ENCODE results near the gene GP9.
A peak's percentile ranks its signal among the peaks of the same experiment; 100 is the strongest.

GP9 gene

DNA sequence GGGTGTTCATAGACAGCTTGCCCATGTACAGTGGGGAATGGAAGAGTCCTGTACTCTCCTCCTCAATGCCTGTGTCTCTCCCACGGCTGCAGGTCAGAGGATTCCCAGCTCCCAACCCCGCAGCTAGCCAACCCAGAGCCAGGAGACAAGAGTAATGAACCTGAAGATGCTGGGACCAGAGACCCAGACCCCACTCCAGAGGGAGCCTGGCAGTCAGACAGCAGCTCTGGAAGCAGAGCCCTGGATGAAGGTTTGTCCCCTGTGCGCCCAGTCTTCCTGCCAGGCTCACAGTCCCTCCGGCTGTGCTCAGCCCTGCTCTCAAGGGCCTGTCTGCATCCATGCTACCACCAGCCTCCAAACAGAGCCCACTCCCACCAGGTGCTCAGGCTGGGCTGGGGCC lies 30.0 kb upstream of the GP9 start:
- no peak for DNase-seq

DNA sequence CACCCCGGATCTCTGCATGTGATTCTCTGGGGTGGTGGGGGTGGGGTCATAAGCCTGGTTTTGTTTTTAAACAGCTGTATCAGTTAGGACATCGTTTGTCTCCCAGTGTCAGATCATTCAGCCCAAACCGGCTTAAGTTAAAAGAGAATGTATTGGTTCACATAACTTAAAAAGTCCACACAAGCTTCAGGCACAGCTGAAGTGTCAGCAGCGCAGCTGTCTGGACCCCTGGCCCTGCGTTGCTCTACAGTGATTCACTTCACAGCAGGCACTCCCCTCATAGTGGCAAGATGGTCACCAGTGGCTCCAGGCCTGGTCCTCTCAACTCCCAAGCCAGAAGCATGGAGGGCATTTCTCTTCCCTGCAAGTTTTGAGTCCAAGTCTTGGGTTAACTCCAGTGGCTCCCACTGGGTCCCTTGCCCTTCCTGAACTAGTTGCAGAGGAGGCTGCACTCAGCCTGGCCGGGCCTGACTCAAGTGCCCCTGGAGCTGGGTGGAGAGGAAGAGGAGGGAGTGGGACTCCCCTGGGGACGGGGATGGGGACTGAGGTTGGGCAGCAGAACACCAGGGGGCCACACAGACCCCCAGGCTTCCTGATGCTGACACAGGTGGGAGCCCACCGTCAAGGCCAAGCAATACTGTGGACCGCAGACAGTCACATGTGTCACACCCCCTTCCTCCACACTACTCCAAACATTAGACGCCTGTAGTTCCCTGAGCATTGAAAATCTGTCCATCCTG lies 28.9 kb upstream of the GP9 start:
- DNase-seq = no peak

DNA sequence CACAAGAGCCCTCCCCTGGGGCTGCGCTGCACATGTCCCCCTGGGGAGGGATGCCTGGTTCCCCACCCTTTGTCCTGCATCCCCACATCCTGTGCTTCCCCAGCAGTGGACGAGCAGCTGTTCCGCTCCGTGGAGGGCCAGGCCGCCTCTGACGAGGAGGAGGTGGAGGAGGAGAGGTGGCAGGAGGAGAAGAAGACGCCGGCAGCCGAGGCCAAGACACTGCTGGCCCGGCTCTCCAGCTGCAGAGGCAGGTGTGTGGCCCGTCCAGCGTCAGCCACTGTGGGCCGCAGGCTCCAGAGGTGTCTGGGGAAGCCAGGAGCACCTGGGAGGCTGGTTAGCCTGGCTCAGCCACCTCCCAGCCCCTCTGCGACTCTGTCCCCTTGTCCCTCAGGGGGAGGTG lies 27.9 kb upstream of the GP9 start:
- no peak for DNase-seq

DNA sequence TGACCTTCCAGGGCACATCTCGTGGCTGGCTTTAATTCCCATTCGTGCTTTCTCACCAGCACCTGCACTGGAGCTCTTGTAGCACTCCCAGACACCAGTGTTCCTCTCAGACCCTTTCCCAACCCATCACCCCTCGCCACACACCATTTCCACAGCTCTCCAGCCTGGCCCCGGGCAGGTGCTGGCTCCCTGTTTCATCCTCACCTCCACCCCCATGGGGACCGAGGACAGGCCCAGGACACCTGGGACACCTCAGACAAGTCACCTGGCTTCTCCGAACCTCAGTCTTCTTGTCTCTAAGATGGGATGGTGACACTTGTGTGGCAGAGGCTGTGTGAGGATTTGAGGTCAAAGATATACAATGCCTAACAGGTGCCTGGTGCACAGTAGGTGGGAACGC lies 27.4 kb upstream of the GP9 start:
- no peak for DNase-seq

DNA sequence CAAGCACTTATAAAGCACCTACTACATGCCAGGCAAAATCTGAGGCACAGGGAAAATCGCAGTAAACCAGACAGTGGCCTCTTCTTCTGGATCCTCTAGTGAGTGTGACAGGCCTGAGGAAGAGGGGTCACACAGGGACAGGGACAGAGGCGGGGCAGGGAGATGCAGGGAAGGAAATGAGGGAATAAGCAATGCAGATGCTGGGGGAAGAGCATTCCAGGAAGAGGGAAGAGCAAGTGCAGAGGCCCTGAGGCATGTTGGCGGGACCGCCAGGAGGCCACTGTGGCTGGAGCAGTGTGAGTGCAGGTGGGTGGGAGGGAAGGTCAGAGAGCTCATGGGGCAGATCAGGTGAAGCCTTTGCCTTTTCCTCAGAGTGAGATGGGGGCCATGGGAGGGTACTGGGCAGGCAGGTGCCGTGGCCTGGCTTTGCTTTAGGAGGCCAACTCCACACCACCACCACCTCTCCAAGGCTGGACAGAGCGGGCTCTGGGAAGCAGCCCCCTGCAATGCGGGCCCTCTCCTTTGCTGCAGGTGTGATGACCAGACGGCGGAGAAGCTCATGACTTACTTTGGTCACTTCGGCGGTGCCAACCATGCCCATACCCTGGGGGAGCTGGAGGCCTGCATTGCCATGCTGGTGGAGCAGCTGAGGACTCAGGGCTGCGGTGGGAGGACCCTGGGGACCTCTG lies 26.8 kb upstream of the GP9 start:
- DNase-seq = no peak

DNA sequence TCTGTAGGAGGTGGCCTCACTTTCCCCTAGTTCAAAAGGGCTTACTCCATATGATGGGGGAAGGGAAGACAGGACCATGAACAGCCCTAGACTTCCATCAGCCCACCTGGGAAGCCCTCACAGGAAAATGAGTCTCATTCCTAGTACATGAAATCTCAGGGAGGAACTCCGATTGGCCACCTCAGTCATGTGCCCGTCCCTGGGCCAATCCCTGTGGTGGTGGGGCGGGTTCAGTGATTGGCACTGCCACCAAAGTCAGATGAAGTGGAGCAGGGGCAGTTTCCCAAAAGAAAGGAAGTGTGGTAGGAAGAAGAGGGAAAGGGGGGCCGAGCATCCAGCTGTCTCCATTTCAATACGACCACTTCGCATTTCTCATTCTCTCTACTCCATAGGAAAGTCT lies 25.9 kb upstream of the GP9 start:
- no peak for DNase-seq

DNA sequence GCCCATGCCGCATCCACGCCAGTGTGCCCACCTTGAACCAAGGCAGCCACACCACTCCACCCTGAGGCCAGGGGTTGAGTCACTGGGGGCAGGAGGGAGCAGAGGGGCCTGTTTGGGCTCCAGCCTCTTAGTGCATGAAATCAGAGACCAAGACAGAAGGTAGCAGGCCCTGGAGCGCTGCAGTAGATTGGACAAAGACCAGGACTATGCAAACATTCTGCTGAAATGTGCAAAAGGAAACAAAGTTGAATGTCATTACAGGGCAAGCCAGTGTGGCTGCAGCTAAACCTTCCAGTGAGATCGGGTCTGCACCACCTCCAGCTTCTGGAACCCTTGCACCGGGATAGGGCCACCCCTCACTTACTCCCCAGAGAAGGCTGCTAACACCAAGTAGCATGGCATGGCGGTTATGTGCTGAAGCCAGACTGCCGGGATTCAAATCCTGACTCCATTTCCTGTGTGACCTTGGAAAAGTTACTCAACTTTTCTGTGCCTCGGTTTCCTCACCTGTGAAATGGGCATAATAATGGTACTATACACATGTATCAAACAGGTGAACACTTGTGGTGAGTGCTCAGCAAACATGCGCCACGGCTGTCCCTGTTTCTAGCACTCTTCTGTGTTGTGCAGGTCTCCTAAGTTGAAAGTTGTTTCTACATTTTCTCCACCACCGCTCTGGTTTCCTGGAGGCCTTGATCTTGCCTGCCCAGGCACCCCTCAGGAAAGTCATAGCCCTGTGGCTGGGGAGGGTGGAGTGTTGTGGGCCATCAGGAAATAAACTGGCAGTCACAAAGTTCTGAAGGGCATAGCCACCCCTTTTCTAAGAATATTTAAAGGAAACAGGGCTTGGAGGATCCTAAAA lies 25.0 kb upstream of the GP9 start:
- no peak for DNase-seq

DNA sequence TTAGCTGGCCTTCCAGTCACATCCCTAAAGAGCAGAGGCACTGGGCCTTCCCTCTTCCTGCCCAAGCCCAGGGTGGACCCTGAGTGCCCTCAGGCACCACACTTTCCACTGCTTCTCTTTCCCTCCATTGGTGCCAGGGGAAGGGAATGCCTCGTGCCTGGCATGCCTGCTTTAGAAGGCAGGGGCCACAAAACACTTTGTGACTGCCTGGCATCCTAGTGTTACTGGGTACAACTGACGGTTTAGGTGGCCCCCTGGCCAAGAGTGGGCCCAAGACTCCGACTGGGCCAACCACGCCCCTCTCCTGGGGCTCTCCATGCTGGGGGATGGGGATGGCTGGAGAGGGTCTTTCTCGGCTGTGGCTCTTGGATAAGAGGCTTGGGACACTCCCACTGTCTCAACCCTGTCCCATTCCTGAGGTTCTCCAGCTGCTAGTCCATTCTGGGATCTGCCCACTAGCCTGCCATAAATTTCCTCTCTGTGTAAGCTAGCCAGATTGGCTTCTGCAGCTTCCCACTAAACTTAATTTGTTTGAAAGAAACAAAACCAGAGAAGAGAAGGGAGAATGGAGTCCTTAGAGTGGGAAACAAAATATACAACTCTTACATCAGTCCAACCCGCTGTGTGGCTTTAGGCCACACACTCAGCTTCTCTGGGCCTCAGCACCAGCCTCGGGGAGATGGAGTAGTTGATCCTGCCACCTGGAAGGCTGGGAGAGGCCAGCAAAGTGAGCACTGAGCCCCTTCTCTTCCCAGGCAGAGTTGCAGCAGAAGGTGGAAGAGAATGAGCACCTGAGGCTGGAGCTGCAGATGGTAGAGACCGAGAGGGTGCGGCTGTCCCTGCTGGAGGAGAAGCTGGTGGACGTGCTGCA lies 24.1 kb upstream of the GP9 start:
- no peak for DNase-seq

DNA sequence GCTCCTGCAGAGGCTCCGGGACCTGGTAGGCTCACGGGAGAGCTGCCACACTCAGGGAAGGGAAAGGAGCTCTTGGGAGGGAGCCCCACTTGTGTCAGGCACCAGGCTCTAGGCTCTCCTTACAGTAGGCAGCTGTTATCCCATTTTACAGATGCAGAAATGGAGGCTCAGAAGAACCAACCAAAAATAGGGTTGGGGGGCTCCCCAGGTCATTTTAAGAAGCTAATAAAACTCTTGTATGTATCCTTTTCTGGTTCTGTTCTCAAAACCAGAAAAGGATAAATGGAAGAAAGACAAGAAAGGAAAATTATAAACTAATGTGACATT lies 23.5 kb upstream of the GP9 start:
- no peak for DNase-seq

DNA sequence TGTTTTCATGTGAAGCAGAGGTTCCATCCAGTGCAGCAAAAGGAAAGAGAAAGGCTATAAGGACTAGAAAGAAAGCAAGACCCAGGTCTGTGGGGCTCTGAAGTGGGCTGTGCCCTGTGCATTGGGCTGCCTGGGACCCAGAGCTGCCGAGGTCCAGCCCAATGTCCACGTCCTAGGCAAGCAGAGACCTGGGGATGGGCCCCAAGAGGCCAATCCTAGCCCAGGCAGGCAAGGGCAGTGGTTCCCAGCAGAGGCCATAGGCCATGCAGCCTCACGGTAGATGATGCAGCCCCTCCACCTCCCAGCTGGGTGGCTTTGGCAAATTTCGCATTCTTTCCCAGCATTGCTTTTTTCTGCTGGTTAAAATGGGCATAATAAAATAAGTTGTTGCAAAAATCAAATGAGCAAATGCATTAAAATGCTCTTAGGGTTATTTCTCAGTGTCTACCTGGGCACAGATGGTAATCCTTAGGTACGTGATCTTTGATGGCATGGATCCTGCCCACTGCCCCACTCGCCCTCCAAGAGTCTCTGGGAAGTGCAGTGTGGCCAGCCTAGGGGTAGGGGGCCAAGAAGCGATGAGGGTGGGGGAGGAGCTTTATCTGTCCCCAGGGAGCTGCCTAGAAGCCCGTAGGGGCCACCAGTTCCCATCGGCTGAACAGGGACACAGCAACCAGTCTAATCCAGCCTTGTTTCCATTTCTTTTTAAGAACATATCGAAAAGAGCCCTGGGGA lies 22.3 kb upstream of the GP9 start:
- no peak for DNase-seq

DNA sequence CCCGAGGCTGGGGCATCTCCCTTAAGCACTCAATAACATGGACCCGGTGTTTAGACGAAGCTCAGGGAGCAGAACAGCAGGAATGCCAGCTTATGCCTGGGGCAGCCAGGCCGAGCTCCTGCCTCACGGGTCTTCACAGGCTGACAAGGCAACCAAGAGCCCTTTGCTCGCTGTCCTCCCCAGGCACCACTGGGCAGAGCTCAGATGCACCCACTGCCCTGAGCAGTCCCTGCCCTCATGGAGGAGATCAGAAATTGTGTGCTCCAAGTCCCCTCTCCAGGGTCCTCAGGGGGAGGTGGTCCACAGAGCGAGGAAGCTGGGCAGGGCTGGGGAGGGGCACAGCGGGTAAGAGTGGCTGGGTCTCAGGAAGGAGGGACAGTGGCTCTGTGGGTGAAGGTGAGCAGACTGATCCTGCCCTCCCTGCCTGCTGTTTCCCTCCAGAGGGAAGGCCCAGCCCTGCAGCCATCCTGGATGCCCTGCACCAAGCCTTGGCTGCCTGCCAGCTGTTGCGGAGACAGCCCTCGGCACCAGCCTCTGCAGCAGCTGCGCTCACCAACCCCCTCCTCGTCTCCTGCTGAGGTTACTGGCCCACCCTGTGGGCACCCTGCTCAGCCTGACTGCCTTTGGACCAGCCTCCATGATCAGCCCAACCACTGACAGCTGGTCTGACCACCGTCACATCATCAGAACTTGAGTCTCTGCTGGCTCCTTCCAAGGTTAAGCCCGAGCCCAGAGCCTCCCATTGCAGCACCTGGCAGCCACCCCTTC lies 21.1 kb upstream of the GP9 start:
- DNase-seq = no peak

DNA sequence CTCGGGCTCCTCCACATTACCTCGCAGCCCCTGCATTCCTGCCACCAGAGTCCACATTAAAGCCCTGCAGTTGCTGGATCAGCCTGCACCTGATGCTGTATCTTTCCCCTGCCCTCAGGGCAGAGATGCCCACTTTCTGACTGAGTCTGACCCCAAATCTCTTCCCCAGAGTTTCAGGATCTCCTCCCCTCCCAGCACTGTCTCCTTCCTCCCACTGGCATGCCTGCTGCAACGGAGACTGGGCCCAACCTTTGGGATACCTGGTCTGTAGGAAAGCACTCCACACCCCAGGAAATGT lies 20.6 kb upstream of the GP9 start:
- DNase-seq = no peak

DNA sequence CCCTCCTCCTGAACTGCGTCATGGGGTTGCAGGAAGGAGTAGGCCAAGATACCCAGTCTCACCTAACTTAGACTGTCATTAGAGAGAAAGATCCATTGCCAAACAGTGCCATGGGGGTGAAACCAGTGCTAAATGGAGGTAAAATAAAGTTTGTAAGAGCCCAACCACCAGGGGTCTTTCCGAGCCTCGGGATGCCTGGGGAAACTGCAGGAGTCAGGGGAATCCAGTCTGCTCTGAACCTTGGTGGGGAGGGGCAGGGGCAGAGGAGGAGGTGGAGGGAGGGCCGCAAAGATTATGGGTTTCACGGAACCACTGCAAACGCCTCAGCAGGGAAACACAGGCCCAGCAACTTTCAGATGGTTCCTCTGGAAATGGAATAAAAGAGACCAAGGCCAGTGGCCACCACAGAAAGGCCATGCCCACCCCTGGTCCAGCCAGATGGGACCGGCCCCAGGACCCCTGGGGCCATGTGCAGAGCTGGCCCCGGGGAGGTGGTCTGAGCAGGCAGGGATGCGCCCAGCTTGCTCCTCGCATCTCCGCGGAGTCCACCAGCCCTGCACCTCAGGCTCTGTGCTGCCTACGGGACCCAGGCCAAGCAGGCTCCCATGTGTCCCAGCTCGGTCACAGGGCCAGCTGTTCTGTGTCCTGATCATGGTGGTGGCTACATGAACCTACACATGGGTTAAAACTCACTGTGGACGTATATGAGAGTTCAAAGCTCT lies 19.8 kb upstream of the GP9 start:
- no peak for DNase-seq

DNA sequence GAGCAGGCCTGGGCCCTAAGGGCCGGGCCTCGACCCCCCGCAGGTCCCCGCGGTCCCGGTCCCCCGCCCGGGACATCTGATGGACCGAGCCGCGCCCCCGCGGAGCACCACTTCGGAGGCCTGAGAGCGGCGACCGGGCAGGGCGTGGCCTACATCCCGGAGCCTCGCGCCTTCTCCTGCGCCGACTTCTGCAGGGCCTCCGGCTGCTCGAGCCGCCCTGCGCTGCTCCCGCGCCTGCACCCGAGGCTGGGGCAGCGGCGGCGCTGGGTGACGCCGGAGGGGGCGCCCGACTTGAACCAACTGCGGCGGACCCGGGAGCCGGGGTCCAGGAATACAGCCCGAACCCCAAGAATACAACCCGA lies 14.9 kb upstream of the GP9 start:
- DNase-seq = peak; percentile 62

DNA sequence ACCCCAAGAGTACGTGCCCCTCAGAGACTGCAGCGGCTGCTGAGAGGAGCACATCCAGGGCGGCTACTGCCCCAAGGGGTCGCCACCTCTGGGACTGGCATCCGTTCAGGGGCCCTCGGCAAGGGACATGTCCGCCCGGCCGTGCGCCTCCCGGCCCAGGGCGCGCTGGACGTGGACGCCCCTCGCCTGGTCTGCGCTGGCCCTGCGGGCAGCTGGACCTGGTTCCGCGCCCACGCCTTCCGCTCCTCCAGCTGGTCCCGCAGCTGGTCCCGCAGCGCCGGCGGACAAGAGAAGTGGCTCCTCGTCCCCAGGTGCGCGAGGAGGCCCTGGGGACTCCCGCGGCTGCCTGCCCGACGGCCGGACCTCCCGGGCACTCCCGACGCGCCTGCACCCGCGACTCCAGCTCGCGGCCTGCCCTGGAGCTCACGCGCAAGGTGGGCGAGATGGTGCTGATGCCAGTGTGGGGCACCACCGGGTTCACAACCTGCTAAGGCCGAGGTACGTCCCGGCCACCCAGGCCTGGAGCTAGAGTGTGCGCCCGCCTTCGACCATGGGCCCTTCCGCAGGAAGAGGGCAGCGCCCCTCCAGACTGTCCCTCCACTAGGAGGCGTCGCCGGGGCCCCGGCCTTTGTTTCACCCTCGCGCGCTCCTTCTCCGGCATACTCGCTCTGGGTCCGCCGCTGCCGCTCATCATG lies 14.4 kb upstream of the GP9 start:
- no peak for DNase-seq

DNA sequence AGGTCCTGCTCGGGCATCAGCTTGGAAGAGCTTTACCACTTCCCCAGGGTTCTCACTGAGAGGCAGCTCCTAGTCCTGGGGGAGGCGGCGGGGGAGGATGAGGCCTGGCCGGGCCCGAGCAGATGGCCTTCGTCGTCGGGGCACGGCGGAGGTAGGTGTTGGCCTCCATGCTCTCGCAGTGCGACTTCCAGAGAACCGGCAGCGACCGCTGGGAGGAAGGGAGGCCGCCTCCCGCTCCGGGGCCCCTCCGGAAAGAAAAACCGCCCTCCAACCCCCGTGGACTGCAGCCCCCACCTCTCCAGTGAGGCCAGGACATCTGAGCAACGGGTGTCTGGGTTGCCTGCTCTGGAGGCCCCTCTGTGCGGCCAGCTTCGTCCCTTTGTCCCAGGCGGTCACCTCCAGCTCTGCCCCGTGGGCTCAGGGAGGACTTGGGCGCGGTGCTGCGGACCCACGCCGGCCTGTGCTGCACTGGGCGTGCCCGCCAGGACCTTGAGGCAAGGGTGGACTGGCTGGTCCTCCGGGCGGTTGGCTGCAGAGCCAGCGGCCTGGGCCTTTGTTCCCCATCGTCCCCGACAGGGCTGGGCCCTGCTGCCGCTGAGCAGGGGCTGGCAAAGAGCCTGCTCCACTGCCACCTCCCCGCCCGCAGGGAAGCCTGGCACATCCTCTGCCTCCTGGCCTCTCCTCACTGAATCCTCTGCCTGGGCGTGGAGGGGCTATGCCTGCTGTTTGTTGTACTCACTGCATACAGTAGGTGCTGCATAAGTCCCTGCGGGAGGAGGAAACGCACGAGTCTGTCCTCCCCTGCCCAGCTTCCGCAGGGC lies 13.6 kb upstream of the GP9 start:
- DNase-seq = no peak

DNA sequence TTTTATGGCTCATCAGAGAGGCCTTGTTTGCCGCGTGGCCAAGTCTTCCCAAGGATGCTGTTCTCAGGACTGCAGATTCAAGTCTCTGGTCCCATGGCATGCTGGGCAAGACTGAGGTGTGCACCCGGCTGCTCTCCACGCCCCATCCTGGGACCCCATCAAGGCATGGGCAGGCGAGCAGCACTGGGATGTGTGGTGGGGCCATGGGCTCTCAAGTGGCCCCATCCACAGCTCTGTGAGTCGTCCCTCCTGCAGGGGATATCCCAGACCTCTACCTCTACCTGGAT lies 13.1 kb upstream of the GP9 start:
- DNase-seq = no peak

DNA sequence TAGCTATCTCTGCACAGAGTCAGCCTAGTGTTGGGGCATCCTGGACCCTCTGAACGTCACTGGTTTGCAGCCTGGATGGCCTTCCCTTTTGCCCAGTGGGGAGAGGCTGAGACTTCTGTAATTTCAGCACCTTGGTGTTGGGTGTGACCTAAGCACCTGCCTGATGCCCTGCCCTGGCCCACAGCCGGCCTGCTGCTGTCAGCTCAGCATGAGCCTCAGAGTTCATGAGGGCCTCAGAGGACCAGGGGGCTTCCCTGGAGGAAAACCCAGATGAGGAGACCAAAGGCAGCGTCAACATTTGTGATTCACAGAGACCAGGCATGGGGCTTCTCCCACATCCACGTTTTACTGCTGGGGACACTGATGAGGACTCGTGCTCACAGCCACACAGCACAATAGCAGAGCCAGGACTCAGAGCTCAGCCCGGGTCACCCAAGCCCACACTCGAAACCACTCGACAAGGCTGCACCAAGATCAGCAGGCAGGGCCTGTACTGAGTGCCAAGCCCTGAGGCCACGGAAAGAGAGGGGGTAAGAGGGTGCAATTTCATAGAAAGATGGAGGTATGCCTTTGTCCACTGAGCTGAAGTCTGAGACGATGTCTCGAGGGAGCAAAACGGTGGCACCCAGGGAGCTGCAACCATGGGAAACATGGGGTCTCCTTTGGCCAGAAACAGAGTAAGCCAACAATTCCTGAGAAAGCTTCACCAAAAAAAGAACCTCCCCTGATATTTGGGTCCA lies 9.9 kb upstream of the GP9 start:
- no peak for DNase-seq

DNA sequence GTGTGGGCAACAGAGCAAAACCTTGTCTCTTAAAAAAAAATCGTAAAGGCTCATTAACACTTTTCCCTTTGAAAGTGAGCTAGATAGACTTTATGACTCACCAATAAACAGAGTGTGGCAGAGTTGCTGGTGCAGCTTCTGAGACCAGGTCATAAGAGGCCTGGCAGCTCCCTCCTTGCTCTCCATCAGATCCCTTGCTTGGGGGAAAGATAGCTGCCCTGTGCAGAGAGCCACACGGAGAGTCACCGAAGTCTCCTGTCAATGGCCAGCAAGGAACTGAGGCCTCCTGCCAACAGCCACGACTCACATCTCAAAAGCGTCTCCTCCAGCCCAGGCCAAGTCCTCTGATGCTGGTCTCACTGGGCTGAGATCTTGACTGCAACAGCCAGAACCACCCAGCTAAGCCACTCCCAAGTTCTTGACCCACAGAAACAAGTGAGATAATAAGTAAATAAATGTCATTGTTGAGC lies 8.7 kb upstream of the GP9 start:
- DNase-seq = no peak

Measured in stimulated activated CD8-positive, alpha-beta memory T cell treated with anti-CD3 and anti-CD28 coated beads, Interleukin-4, amount 100 ng/mL, for 48 hours (primary cell).